Amniotic epithelial cell (primary cell): Measurements from ENCODE around the gene ROBO2.

ENCODE experiments used
- DNase-seq: peaks from one replicate; pipeline ENCODE4 v3.0.0-alpha.2; 2010; ENCODE audit warnings: low read depth

The ROBO2 gene

GRCh38 chr3:77052051-77052501, 12.2 kb downstream of the ROBO2 start:
- no peak for DNase-seq

- no peak for DNase-seq
These were observed 13.1 kb downstream of the ROBO2 start for GRCh38 chr3:77052733-77053670.

GRCh38 chr3:77053795-77054194, 13.9 kb downstream of the ROBO2 start:
- DNase-seq, result peak; percentile 5

GRCh38 chr3:77055841-77056341, 16.0 kb downstream of the ROBO2 start:
- DNase-seq, result peak; percentile 39

- DNase-seq, result no peak
These were observed 19.5 kb downstream of the ROBO2 start for GRCh38 chr3:77059354-77059753.

- no peak for DNase-seq
These were observed 23.5 kb downstream of the ROBO2 start for GRCh38 chr3:77063423-77063822.

- DNase-seq, result no peak
These were observed 25.9 kb downstream of the ROBO2 start for GRCh38 chr3:77065750-77066149.

GRCh38 chr3:77066829-77067228, 26.9 kb downstream of the ROBO2 start:
- DNase-seq, result no peak

GRCh38 chr3:77068808-77069207, 28.9 kb downstream of the ROBO2 start:
- DNase-seq, result no peak

- no peak for DNase-seq
These were observed 31.5 kb downstream of the ROBO2 start for GRCh38 chr3:77071364-77071763.

- DNase-seq, result no peak
These were observed 31.9 kb downstream of the ROBO2 start for GRCh38 chr3:77071809-77072208.

- no peak for DNase-seq
These were observed 32.3 kb downstream of the ROBO2 start for GRCh38 chr3:77072232-77072631.

- no peak for DNase-seq
These were observed 38.4 kb downstream of the ROBO2 start for GRCh38 chr3:77078279-77078678.

GRCh38 chr3:77079988-77080610, 40.2 kb downstream of the ROBO2 start:
- DNase-seq, result no peak

GRCh38 chr3:77081240-77081661, 41.4 kb downstream of the ROBO2 start:
- peak; percentile 75 for DNase-seq

GRCh38 chr3:77084511-77084910, 44.6 kb downstream of the ROBO2 start:
- no peak for DNase-seq

GRCh38 chr3:77086408-77086807, 46.5 kb downstream of the ROBO2 start:
- DNase-seq, result no peak

- DNase-seq, result no peak
These were observed 51.9 kb downstream of the ROBO2 start for GRCh38 chr3:77091809-77092208.

- DNase-seq, result no peak
These were observed 53.2 kb downstream of the ROBO2 start for GRCh38 chr3:77093101-77093500.

GRCh38 chr3:77096145-77096544, 56.2 kb downstream of the ROBO2 start:
- no peak for DNase-seq

GRCh38 chr3:77096966-77097890, 57.3 kb downstream of the ROBO2 start:
- DNase-seq, result no peak
